ENCODE measurements around the gene IGSF22. TPM values are rescaled to one million over a fixed set of nuclear protein-coding genes. Genes with fewer than 3 reads are reported as not detected.

Gene IGSF22
- total RNA-seq, 4 donors from 2014 or later = 1.0 TPM; not detected in 3

- DNase-seq = no peak
- Histone ChIP-seq H3K4me1 (no peaks in the 10 kb centered on the region), H3K36me3 (no peaks in the 10 kb centered on the region), H3K4me3 (no peak overlapping the region), H3K27ac (no peak overlapping the region), H3K9me3 (no peaks in the 10 kb centered on the region), H3K27me3 (no peaks in the 10 kb centered on the region)
- TF ChIP-seq CTCF (IDR thresholded peaks at IDR 0.05) (no peak), POLR2A (IDR thresholded peaks at IDR 0.05) (no peak)
- intact Hi-C loops (cut with DNase I; ENCODE audit: low total_unique reads) = no loop called here
Measured at GRCh38 chr11:18756889-18757288, 30.9 kb upstream of the IGSF22 start.

GRCh38 chr11:18754308-18754707 lies 28.3 kb upstream of the IGSF22 start:
- H3K27me3 ChIP-seq = no peaks in the 10 kb centered on the region
- no peak for DNase-seq
- intact Hi-C loops (cut with DNase I; ENCODE audit: low total_unique reads) = no loop called here

GRCh38 chr11:18752502-18752901 lies 26.5 kb upstream of the IGSF22 start:
- DNase-seq = no peak
- H3K4me1 ChIP-seq = no peaks in the 10 kb centered on the region
- no peaks in the 10 kb centered on the region for H3K27me3 ChIP-seq
- H3K27ac ChIP-seq = no peak overlapping the region
- no peaks in the 10 kb centered on the region for H3K9me3 ChIP-seq
- no peak for TF ChIP-seq POLR2A (IDR thresholded peaks at IDR 0.05)
- TF ChIP-seq CTCF (IDR thresholded peaks at IDR 0.05) = no peak
- H3K4me3 ChIP-seq = no peak overlapping the region
- H3K36me3 ChIP-seq = no peaks in the 10 kb centered on the region
- intact Hi-C loops (cut with DNase I; ENCODE audit: low total_unique reads) = no loop called here

More at GRCh38 chr11:18754308-18754707, 28.3 kb upstream of the IGSF22 start:
- Histone ChIP-seq H3K27ac (no peak overlapping the region), H3K4me1 (no peaks in the 10 kb centered on the region), H3K36me3 (no peaks in the 10 kb centered on the region), H3K4me3 (no peak overlapping the region), H3K9me3 (no peaks in the 10 kb centered on the region)
- TF ChIP-seq POLR2A (IDR thresholded peaks at IDR 0.05) (no peak), CTCF (IDR thresholded peaks at IDR 0.05) (no peak)

GRCh38 chr11:18750944-18751343 lies 25.0 kb upstream of the IGSF22 start:
- intact Hi-C loops (cut with DNase I; ENCODE audit: low total_unique reads) = no loop called here
- Histone ChIP-seq H3K27me3 (no peaks in the 10 kb centered on the region), H3K4me1 (no peaks in the 10 kb centered on the region), H3K36me3 (no peaks in the 10 kb centered on the region), H3K27ac (no peak overlapping the region), H3K9me3 (no peaks in the 10 kb centered on the region), H3K4me3 (no peak overlapping the region)
- TF ChIP-seq POLR2A (IDR thresholded peaks at IDR 0.05) (no peak), CTCF (IDR thresholded peaks at IDR 0.05) (no peak)
- no peak for DNase-seq

DNA sequence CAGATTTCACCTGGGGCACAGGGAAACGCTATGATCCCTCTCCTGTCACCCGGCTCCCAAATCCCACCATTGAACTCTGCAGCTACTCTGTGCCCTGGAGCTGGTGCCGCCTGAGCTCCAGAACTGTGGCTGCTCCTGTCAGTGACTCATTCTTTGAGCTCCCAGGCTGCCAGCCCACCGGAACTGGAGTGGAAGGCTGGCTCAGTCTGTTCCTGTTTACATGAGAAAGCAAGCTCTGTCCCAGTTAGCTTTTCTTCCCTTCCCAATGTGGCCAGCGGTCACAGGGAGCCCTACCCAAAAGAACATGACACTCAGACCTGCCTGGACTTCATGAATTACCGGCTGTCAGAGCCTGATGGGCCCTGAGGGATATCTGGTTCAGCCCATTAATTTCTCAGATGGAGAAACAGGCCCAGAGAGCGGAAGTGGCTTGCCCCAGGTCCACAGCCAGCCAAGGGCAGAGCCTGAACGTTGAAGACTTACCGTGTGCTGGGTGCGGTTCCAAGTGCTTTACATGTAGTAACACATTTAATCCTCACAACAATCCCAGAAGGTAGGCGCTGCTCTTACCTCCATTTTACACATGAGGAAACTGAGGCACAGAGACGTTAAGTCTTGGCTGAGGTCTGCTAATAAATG lies 23.8 kb upstream of the IGSF22 start:
- H3K4me1 ChIP-seq = no peaks in the 10 kb centered on the region
- no peak overlapping the region for H3K4me3 ChIP-seq
- intact Hi-C loops (cut with DNase I; ENCODE audit: low total_unique reads) = no loop called here
- no peaks in the 10 kb centered on the region for H3K9me3 ChIP-seq
- TF ChIP-seq CTCF (IDR thresholded peaks at IDR 0.05) (no peak), POLR2A (IDR thresholded peaks at IDR 0.05) (no peak)
- H3K36me3 ChIP-seq = no peaks in the 10 kb centered on the region
- H3K27me3 ChIP-seq = no peaks in the 10 kb centered on the region
- no peak for DNase-seq
- no peak overlapping the region for H3K27ac ChIP-seq
